ENCODE measurements around the gene IFRD1. TPM values are rescaled to one million over a fixed set of nuclear protein-coding genes. Genes with fewer than 3 reads are reported as not detected.
A peak's percentile ranks its signal among the peaks of the same experiment; 100 is the strongest.

The IFRD1 gene
- total RNA-seq, 1 donor from 2014 or later, result 15.1 TPM

- Histone ChIP-seq H3K36me3 (ENCODE audit: control insufficient read depth in 3 of 3, insufficient read depth in 3 of 3, low read length in 3 of 3) (no peaks in the 10 kb centered on the region), H3K27ac (ENCODE audit: low read depth, low read length) (no peak overlapping the region), H3K4me3 (ENCODE audit: low read length in 3 of 3) (no peak overlapping the region), H3K9ac (ENCODE audit: low read depth in 1 of 3, low read length in 3 of 3) (no peak overlapping the region), H3K27me3 (ENCODE audit: control insufficient read depth in 3 of 3, insufficient read depth in 3 of 3, low read length in 3 of 3) (no peaks in the 10 kb centered on the region), H3K4me1 (ENCODE audit: control insufficient read depth in 3 of 3, insufficient read depth in 3 of 3, low read length in 3 of 3) (peaks cover 5 to 15% (median 12%) of the 10 kb centered on the region in 3 donors), H3K9me3 (ENCODE audit: control insufficient read depth in 3 of 3, low read length in 3 of 3) (no peaks in the 10 kb centered on the region)
These were observed 29.9 kb upstream of the IFRD1 start for GRCh38 chr7:112420236-112420861.

GRCh38 chr7:112421666-112422486 lies 28.4 kb upstream of the IFRD1 start:
- Histone ChIP-seq H3K27me3 (ENCODE audit: control insufficient read depth in 3 of 3, insufficient read depth in 3 of 3, low read length in 3 of 3) (no peaks in the 10 kb centered on the region), H3K4me1 (ENCODE audit: control insufficient read depth in 3 of 3, insufficient read depth in 3 of 3, low read length in 3 of 3) (peaks cover 5 to 15% (median 12%) of the 10 kb centered on the region in 3 donors), H3K9me3 (ENCODE audit: control insufficient read depth in 3 of 3, low read length in 3 of 3) (no peaks in the 10 kb centered on the region), H3K4me3 (ENCODE audit: low read length in 3 of 3) (no peak overlapping the region), H3K9ac (ENCODE audit: low read depth in 1 of 3, low read length in 3 of 3) (no peak overlapping the region), H3K27ac (ENCODE audit: low read depth, low read length) (peak overlapping the region; percentile 64), H3K36me3 (ENCODE audit: control insufficient read depth in 3 of 3, insufficient read depth in 3 of 3, low read length in 3 of 3) (no peaks in the 10 kb centered on the region)

GRCh38 chr7:112422842-112423496 lies 27.3 kb upstream of the IFRD1 start:
- Histone ChIP-seq H3K27me3 (ENCODE audit: control insufficient read depth in 3 of 3, insufficient read depth in 3 of 3, low read length in 3 of 3) (no peaks in the 10 kb centered on the region), H3K9ac (ENCODE audit: low read depth in 1 of 3, low read length in 3 of 3) (no peak overlapping the region), H3K27ac (ENCODE audit: low read depth, low read length) (peak overlapping the region; percentile 64), H3K9me3 (ENCODE audit: control insufficient read depth in 3 of 3, low read length in 3 of 3) (no peaks in the 10 kb centered on the region), H3K4me1 (ENCODE audit: control insufficient read depth in 3 of 3, insufficient read depth in 3 of 3, low read length in 3 of 3) (peaks cover 5 to 15% (median 12%) of the 10 kb centered on the region in 3 donors), H3K36me3 (ENCODE audit: control insufficient read depth in 3 of 3, insufficient read depth in 3 of 3, low read length in 3 of 3) (no peaks in the 10 kb centered on the region), H3K4me3 (ENCODE audit: low read length in 3 of 3) (peak overlapping the region in 1 of 3 donors; percentile 17)

GRCh38 chr7:112423987-112424386 lies 26.3 kb upstream of the IFRD1 start:
- Histone ChIP-seq H3K9ac (ENCODE audit: low read depth in 1 of 3, low read length in 3 of 3) (no peak overlapping the region), H3K36me3 (ENCODE audit: control insufficient read depth in 3 of 3, insufficient read depth in 3 of 3, low read length in 3 of 3) (no peaks in the 10 kb centered on the region), H3K4me3 (ENCODE audit: low read length in 3 of 3) (no peak overlapping the region), H3K27me3 (ENCODE audit: control insufficient read depth in 3 of 3, insufficient read depth in 3 of 3, low read length in 3 of 3) (no peaks in the 10 kb centered on the region), H3K27ac (ENCODE audit: low read depth, low read length) (no peak overlapping the region), H3K9me3 (ENCODE audit: control insufficient read depth in 3 of 3, low read length in 3 of 3) (no peaks in the 10 kb centered on the region), H3K4me1 (ENCODE audit: control insufficient read depth in 3 of 3, insufficient read depth in 3 of 3, low read length in 3 of 3) (peaks cover 5 to 15% (median 12%) of the 10 kb centered on the region in 3 donors)

GRCh38 chr7:112427984-112428383 lies 22.3 kb upstream of the IFRD1 start:
- H3K36me3 ChIP-seq (ENCODE audit: control insufficient read depth in 3 of 3, insufficient read depth in 3 of 3, low read length in 3 of 3), result no peaks in the 10 kb centered on the region
- no peak overlapping the region for H3K4me3 ChIP-seq (ENCODE audit: low read length in 3 of 3)
- no peak overlapping the region for H3K9ac ChIP-seq (ENCODE audit: low read depth in 1 of 3, low read length in 3 of 3)
- H3K4me1 ChIP-seq (ENCODE audit: control insufficient read depth in 3 of 3, insufficient read depth in 3 of 3, low read length in 3 of 3), result peaks cover 1 to 4% (median 3%) of the 10 kb centered on the region in 3 donors
- H3K9me3 ChIP-seq (ENCODE audit: control insufficient read depth in 3 of 3, low read length in 3 of 3), result no peaks in the 10 kb centered on the region
- H3K27me3 ChIP-seq (ENCODE audit: control insufficient read depth in 3 of 3, insufficient read depth in 3 of 3, low read length in 3 of 3), result no peaks in the 10 kb centered on the region
- H3K27ac ChIP-seq (ENCODE audit: low read depth, low read length), result no peak overlapping the region

- Histone ChIP-seq H3K27me3 (ENCODE audit: control insufficient read depth in 3 of 3, insufficient read depth in 3 of 3, low read length in 3 of 3) (no peaks in the 10 kb centered on the region), H3K9me3 (ENCODE audit: control insufficient read depth in 3 of 3, low read length in 3 of 3) (no peaks in the 10 kb centered on the region), H3K27ac (ENCODE audit: low read depth, low read length) (no peak overlapping the region)
These were observed 21.5 kb upstream of the IFRD1 start for GRCh38 chr7:112428715-112429114.

GRCh38 chr7:112430649-112431048 lies 19.6 kb upstream of the IFRD1 start:
- Histone ChIP-seq H3K9me3 (ENCODE audit: control insufficient read depth in 3 of 3, low read length in 3 of 3) (no peaks in the 10 kb centered on the region), H3K27me3 (ENCODE audit: control insufficient read depth in 3 of 3, insufficient read depth in 3 of 3, low read length in 3 of 3) (no peaks in the 10 kb centered on the region), H3K4me3 (ENCODE audit: low read length in 3 of 3) (no peak overlapping the region), H3K9ac (ENCODE audit: low read depth in 1 of 3, low read length in 3 of 3) (no peak overlapping the region), H3K36me3 (ENCODE audit: control insufficient read depth in 3 of 3, insufficient read depth in 3 of 3, low read length in 3 of 3) (no peaks in the 10 kb centered on the region), H3K27ac (ENCODE audit: low read depth, low read length) (no peak overlapping the region), H3K4me1 (ENCODE audit: control insufficient read depth in 3 of 3, insufficient read depth in 3 of 3, low read length in 3 of 3) (no peaks in the 10 kb centered on the region)

More at GRCh38 chr7:112428715-112429114, 21.5 kb upstream of the IFRD1 start:
- no peaks in the 10 kb centered on the region for H3K4me1 ChIP-seq (ENCODE audit: control insufficient read depth in 3 of 3, insufficient read depth in 3 of 3, low read length in 3 of 3)
- H3K4me3 ChIP-seq (ENCODE audit: low read length in 3 of 3), result no peak overlapping the region
- H3K9ac ChIP-seq (ENCODE audit: low read depth in 1 of 3, low read length in 3 of 3), result no peak overlapping the region
- no peaks in the 10 kb centered on the region for H3K36me3 ChIP-seq (ENCODE audit: control insufficient read depth in 3 of 3, insufficient read depth in 3 of 3, low read length in 3 of 3)

GRCh38 chr7:112431803-112432202 lies 18.5 kb upstream of the IFRD1 start:
- no peaks in the 10 kb centered on the region for H3K27me3 ChIP-seq (ENCODE audit: control insufficient read depth in 3 of 3, insufficient read depth in 3 of 3, low read length in 3 of 3)
- H3K9me3 ChIP-seq (ENCODE audit: control insufficient read depth in 3 of 3, low read length in 3 of 3), result no peaks in the 10 kb centered on the region
- H3K4me1 ChIP-seq (ENCODE audit: control insufficient read depth in 3 of 3, insufficient read depth in 3 of 3, low read length in 3 of 3), result peaks cover 0 to 2% (median 1%) of the 10 kb centered on the region in 3 donors
- no peak overlapping the region for H3K4me3 ChIP-seq (ENCODE audit: low read length in 3 of 3)
- H3K36me3 ChIP-seq (ENCODE audit: control insufficient read depth in 3 of 3, insufficient read depth in 3 of 3, low read length in 3 of 3), result no peaks in the 10 kb centered on the region
- H3K9ac ChIP-seq (ENCODE audit: low read depth in 1 of 3, low read length in 3 of 3), result no peak overlapping the region
- H3K27ac ChIP-seq (ENCODE audit: low read depth, low read length), result no peak overlapping the region

GRCh38 chr7:112433289-112433688 lies 17.0 kb upstream of the IFRD1 start:
- H3K4me1 ChIP-seq (ENCODE audit: control insufficient read depth in 3 of 3, insufficient read depth in 3 of 3, low read length in 3 of 3), result peaks cover 2 to 7% (median 5%) of the 10 kb centered on the region in 3 donors
- H3K9ac ChIP-seq (ENCODE audit: low read depth in 1 of 3, low read length in 3 of 3), result no peak overlapping the region
- no peak overlapping the region for H3K4me3 ChIP-seq (ENCODE audit: low read length in 3 of 3)
- H3K27ac ChIP-seq (ENCODE audit: low read depth, low read length), result no peak overlapping the region
- no peaks in the 10 kb centered on the region for H3K9me3 ChIP-seq (ENCODE audit: control insufficient read depth in 3 of 3, low read length in 3 of 3)
- no peaks in the 10 kb centered on the region for H3K36me3 ChIP-seq (ENCODE audit: control insufficient read depth in 3 of 3, insufficient read depth in 3 of 3, low read length in 3 of 3)
- no peaks in the 10 kb centered on the region for H3K27me3 ChIP-seq (ENCODE audit: control insufficient read depth in 3 of 3, insufficient read depth in 3 of 3, low read length in 3 of 3)

- Histone ChIP-seq H3K36me3 (ENCODE audit: control insufficient read depth in 3 of 3, insufficient read depth in 3 of 3, low read length in 3 of 3) (no peaks in the 10 kb centered on the region), H3K4me3 (ENCODE audit: low read length in 3 of 3) (no peak overlapping the region), H3K27ac (ENCODE audit: low read depth, low read length) (no peak overlapping the region), H3K9me3 (ENCODE audit: control insufficient read depth in 3 of 3, low read length in 3 of 3) (no peaks in the 10 kb centered on the region), H3K9ac (ENCODE audit: low read depth in 1 of 3, low read length in 3 of 3) (no peak overlapping the region), H3K27me3 (ENCODE audit: control insufficient read depth in 3 of 3, insufficient read depth in 3 of 3, low read length in 3 of 3) (no peaks in the 10 kb centered on the region), H3K4me1 (ENCODE audit: control insufficient read depth in 3 of 3, insufficient read depth in 3 of 3, low read length in 3 of 3) (peaks cover 2 to 7% (median 5%) of the 10 kb centered on the region in 3 donors)
These were observed 13.2 kb upstream of the IFRD1 start for GRCh38 chr7:112437072-112437471.

All from skeletal muscle tissue (tissue), 4 donors.